ENCODE data around the gene SMARCA2. TPM values are rescaled to one million over a fixed set of nuclear protein-coding genes. Genes with fewer than 3 reads are reported as not detected.
A peak's percentile ranks its signal among the peaks of the same experiment; 100 is the strongest.
"Not testable (repeated sequence)": the region's sequence is repeated elsewhere in the genome, so short reads cannot be mapped to it uniquely, and the experiment has no call there.

Gene SMARCA2
- total RNA-seq, 1 donor from 2014 or later: 81.7 TPM

- ATAC-seq: no peak
Measured at GRCh38 chr9:2106666-2107065, 91.5 kb downstream of the SMARCA2 start.

- no peak for ATAC-seq
Measured at GRCh38 chr9:2107906-2108451, 92.8 kb downstream of the SMARCA2 start.

- ATAC-seq: no peak
Measured at GRCh38 chr9:2109069-2109650, 94.0 kb downstream of the SMARCA2 start.

- no peak for ATAC-seq
Measured at GRCh38 chr9:2110036-2110435, 94.9 kb downstream of the SMARCA2 start.

- ATAC-seq: peak; percentile 39
Measured at GRCh38 chr9:2116073-2116472, 100.9 kb downstream of the SMARCA2 start.

GRCh38 chr9:2117527-2117926 is 102.4 kb downstream of the SMARCA2 start:
- ATAC-seq: no peak

- ATAC-seq: no peak
Measured at GRCh38 chr9:2119566-2119965, 104.4 kb downstream of the SMARCA2 start.

GRCh38 chr9:2120926-2121689 is 106.0 kb downstream of the SMARCA2 start:
- no peak for ATAC-seq

GRCh38 chr9:2122299-2122698 is 107.2 kb downstream of the SMARCA2 start:
- ATAC-seq: no peak

- ATAC-seq: peak; percentile 39
Measured at GRCh38 chr9:2125906-2126305, 110.8 kb downstream of the SMARCA2 start.

- no peak for ATAC-seq
Measured at GRCh38 chr9:2126331-2126803, 111.2 kb downstream of the SMARCA2 start.

- no peak for ATAC-seq
Measured at GRCh38 chr9:2127486-2127885, 112.3 kb downstream of the SMARCA2 start.

- ATAC-seq: no peak
Measured at GRCh38 chr9:2128141-2128540, 113.0 kb downstream of the SMARCA2 start.

- no peak for ATAC-seq
Measured at GRCh38 chr9:2128618-2129017, 113.5 kb downstream of the SMARCA2 start.

GRCh38 chr9:2130941-2131340 is 115.8 kb downstream of the SMARCA2 start:
- ATAC-seq: no peak

GRCh38 chr9:2132484-2133082 is 117.4 kb downstream of the SMARCA2 start:
- no peak for ATAC-seq

GRCh38 chr9:2134391-2134790 is 119.2 kb downstream of the SMARCA2 start:
- no peak for ATAC-seq

GRCh38 chr9:2138646-2139045 is 123.5 kb downstream of the SMARCA2 start:
- ATAC-seq: no peak

GRCh38 chr9:2140600-2141223 is 125.6 kb downstream of the SMARCA2 start:
- ATAC-seq: no peak

- ATAC-seq: no peak
Measured at GRCh38 chr9:2142212-2142611, 127.1 kb downstream of the SMARCA2 start.

- no peak for ATAC-seq
Measured at GRCh38 chr9:2144619-2145018, 129.5 kb downstream of the SMARCA2 start.

- no peak for ATAC-seq
Measured at GRCh38 chr9:2145746-2146145, 130.6 kb downstream of the SMARCA2 start.

- not testable (repeated sequence) for ATAC-seq
Measured at GRCh38 chr9:2146700-2147099, 131.6 kb downstream of the SMARCA2 start.

All from esophagus mucosa (tissue), 1 donor.